BLaER1 treated with 17β-estradiol and CSF1 and Interleukin-3, amounts not matched to agents 10 nM and 100 nM (cell line): ENCODE measurements around the gene ATF5.
A peak's percentile ranks its signal among the peaks of the same experiment; 100 is the strongest.

ENCODE experiments used
- H3K27ac ChIP-seq, 11 experiments: shearing (Covaris generic); formaldehyde crosslinking; 2 replicates each; pipeline ENCODE4 v1.8.1; 2022
- H3K27me3 ChIP-seq, 11 experiments: shearing (Covaris generic); formaldehyde crosslinking; 2 replicates each; pipeline ENCODE4 v1.8.1; 2022
- H3K36me3 ChIP-seq, 11 experiments: shearing (Covaris generic); formaldehyde crosslinking; 2 replicates each; pipeline ENCODE4 v1.8.1; 2022
- H3K4me1 ChIP-seq, 10 experiments: shearing (Covaris generic); formaldehyde crosslinking; 2 replicates each; pipeline ENCODE4 v1.8.1; 2022
- H3K4me2 ChIP-seq, 11 experiments: shearing (Covaris generic); formaldehyde crosslinking; 2 replicates each; pipeline ENCODE4 v1.8.1; 2022
- H3K4me3 ChIP-seq, 10 experiments: shearing (Covaris generic); formaldehyde crosslinking; 2 replicates each; pipeline ENCODE4 v1.8.1; 2022
- H3K9ac ChIP-seq, 11 experiments: shearing (Covaris generic); formaldehyde crosslinking; 2 replicates each; pipeline ENCODE4 v1.8.1; 2022
- H3K9me3 ChIP-seq, 11 experiments: shearing (Covaris generic); formaldehyde crosslinking; replicated peaks in 1 of 11; 2 replicates each; pipeline ENCODE4 v1.8.1; 2022
- H4K20me1 ChIP-seq, 11 experiments: shearing (Covaris generic); formaldehyde crosslinking; 2 replicates each; pipeline ENCODE4 v1.8.1; 2022
- Cebpa-rat ChIP-seq, 11 experiments: shearing (Covaris generic); IDR thresholded peaks; 2 replicates each; pipeline ENCODE4 v1.8.1; 2022

Gene ATF5

GRCh38 chr19:49929611-49930482 lies 842 bp downstream of the ATF5 start:
- Histone ChIP-seq H3K4me1 (peaks cover 54 to 68% (median 66%) of the 10 kb centered on the region in 10 experiments), H3K27ac (peak overlapping the region; percentile 95 to 100 (median 98)), H3K36me3 (peaks cover 53 to 68% (median 62%) of the 10 kb centered on the region in 11 experiments)

GRCh38 chr19:49930483-49931011 lies 1.5 kb downstream of the ATF5 start:
- H3K9me3 ChIP-seq, result no peaks in the 10 kb centered on the region; a peak in 1 of 22 replicates
- peak overlapping the region; percentile 30 to 99 (median 92) for H3K4me2 ChIP-seq
- no peak for TF ChIP-seq Cebpa-rat (IDR thresholded peaks at IDR 0.05)
- no peaks in the 10 kb centered on the region for H3K27me3 ChIP-seq
- peaks cover 47 to 61% (median 59%) of the 10 kb centered on the region in 10 experiments for H3K4me1 ChIP-seq
- peak overlapping the region in 5 of 11 experiments; percentile 42 to 99 (median 60); a peak in 8 of 22 replicates for H3K9ac ChIP-seq
- H4K20me1 ChIP-seq, result peaks cover 28 to 78% (median 48%) of the 10 kb centered on the region in 11 experiments; a peak in 21 of 22 replicates
- peak overlapping the region; percentile 75 to 98 (median 84) for H3K4me3 ChIP-seq
- peak overlapping the region in 10 of 11 experiments; percentile 23 to 100 (median 98); a peak in 15 of 22 replicates for H3K27ac ChIP-seq
- H3K36me3 ChIP-seq, result peaks cover 47 to 61% (median 55%) of the 10 kb centered on the region in 11 experiments

More at GRCh38 chr19:49929611-49930482, 842 bp downstream of the ATF5 start:
- H4K20me1 ChIP-seq, result peaks cover 35 to 78% (median 55%) of the 10 kb centered on the region in 11 experiments; a peak in 21 of 22 replicates
- H3K9ac ChIP-seq, result peak overlapping the region; percentile 93 to 100 (median 97)
- H3K9me3 ChIP-seq, result no peaks in the 10 kb centered on the region; a peak in 1 of 22 replicates
- H3K27me3 ChIP-seq, result no peaks in the 10 kb centered on the region
- peak overlapping the region; percentile 89 to 99 (median 95) for H3K4me2 ChIP-seq
- H3K4me3 ChIP-seq, result peak overlapping the region; percentile 75 to 98 (median 84)
- TF ChIP-seq Cebpa-rat (IDR thresholded peaks at IDR 0.05), result no peak

- H3K4me2 ChIP-seq, result peak overlapping the region; percentile 14 to 99 (median 92); a peak in 16 of 22 replicates
- H3K36me3 ChIP-seq, result peaks cover 39 to 52% (median 47%) of the 10 kb centered on the region in 11 experiments
- peak overlapping the region in 3 of 10 experiments; percentile 75 to 95 (median 90); a peak in 4 of 20 replicates for H3K4me3 ChIP-seq
- TF ChIP-seq Cebpa-rat (IDR thresholded peaks at IDR 0.05), result no peak
- peaks cover 19 to 78% (median 44%) of the 10 kb centered on the region in 11 experiments; a peak in 21 of 22 replicates for H4K20me1 ChIP-seq
- no peak overlapping the region for H3K9ac ChIP-seq
- no peaks in the 10 kb centered on the region for H3K27me3 ChIP-seq
- peaks cover 40 to 53% (median 49%) of the 10 kb centered on the region in 10 experiments for H3K4me1 ChIP-seq
- H3K9me3 ChIP-seq, result no peaks in the 10 kb centered on the region; a peak in 1 of 22 replicates
- 0 out of 22 replicates have a peak overlapping the region, but pooled peaks of 1 of the 11 experiments have one; percentile 98 for H3K27ac ChIP-seq
Observed at GRCh38 chr19:49931293-49932040, 2.5 kb downstream of the ATF5 start.

GRCh38 chr19:49932041-49932451 lies 3.0 kb downstream of the ATF5 start:
- 0 out of 20 replicates have a peak overlapping the region, but pooled peaks of 1 of the 10 experiments have one; percentile 32 for H3K4me3 ChIP-seq
- no peak overlapping the region for H3K27ac ChIP-seq
- peaks cover 34 to 53% (median 44%) of the 10 kb centered on the region in 10 experiments for H3K4me1 ChIP-seq
- H3K9me3 ChIP-seq, result no peaks in the 10 kb centered on the region; a peak in 1 of 22 replicates
- H3K36me3 ChIP-seq, result peaks cover 34 to 46% (median 41%) of the 10 kb centered on the region in 11 experiments
- no peak overlapping the region for H3K9ac ChIP-seq
- TF ChIP-seq Cebpa-rat (IDR thresholded peaks at IDR 0.05), result no peak
- peaks cover 13 to 78% (median 47%) of the 10 kb centered on the region in 11 experiments; a peak in 21 of 22 replicates for H4K20me1 ChIP-seq
- peak overlapping the region in 10 of 11 experiments; percentile 6 to 95 (median 84); a peak in 17 of 22 replicates for H3K4me2 ChIP-seq
- no peaks in the 10 kb centered on the region for H3K27me3 ChIP-seq

GRCh38 chr19:49932731-49933131 lies 3.7 kb downstream of the ATF5 start:
- Histone ChIP-seq H3K27me3 (no peaks in the 10 kb centered on the region), H3K4me2 (peak overlapping the region; percentile 13 to 68 (median 49); a peak in 18 of 22 replicates), H3K9me3 (no peaks in the 10 kb centered on the region; a peak in 1 of 22 replicates), H3K36me3 (peaks cover 27 to 39% (median 35%) of the 10 kb centered on the region in 11 experiments), H3K4me3 (no peak overlapping the region), H3K9ac (no peak overlapping the region; a peak in 2 of 22 replicates), H3K27ac (no peak overlapping the region), H4K20me1 (peaks cover 6 to 76% (median 46%) of the 10 kb centered on the region in 11 experiments; a peak in 21 of 22 replicates), H3K4me1 (peaks cover 32 to 53% (median 40%) of the 10 kb centered on the region in 10 experiments)
- TF ChIP-seq Cebpa-rat (IDR thresholded peaks at IDR 0.05), result no peak

GRCh38 chr19:49933643-49934042 lies 4.6 kb downstream of the ATF5 start:
- H3K4me2 ChIP-seq, result peak overlapping the region in 3 of 11 experiments; percentile 62 to 68 (median 65); a peak in 2 of 22 replicates
- peaks cover 24 to 36% (median 31%) of the 10 kb centered on the region in 11 experiments for H3K36me3 ChIP-seq
- H3K4me1 ChIP-seq, result peaks cover 27 to 53% (median 38%) of the 10 kb centered on the region in 10 experiments
- H3K27me3 ChIP-seq, result no peaks in the 10 kb centered on the region
- peaks cover 0 to 77% (median 39%) of the 10 kb centered on the region in 11 experiments; a peak in 17 of 22 replicates for H4K20me1 ChIP-seq
- no peak overlapping the region for H3K27ac ChIP-seq
- H3K9me3 ChIP-seq, result no peaks in the 10 kb centered on the region; a peak in 1 of 22 replicates
- TF ChIP-seq Cebpa-rat (IDR thresholded peaks at IDR 0.05), result no peak
- no peak overlapping the region for H3K4me3 ChIP-seq
- no peak overlapping the region for H3K9ac ChIP-seq

GRCh38 chr19:49936549-49936948 lies 7.5 kb downstream of the ATF5 start:
- H3K27ac ChIP-seq, result no peak overlapping the region
- TF ChIP-seq Cebpa-rat (IDR thresholded peaks at IDR 0.05), result no peak
- no peak overlapping the region for H3K9ac ChIP-seq

More at GRCh38 chr19:49936549-49936948, 7.5 kb downstream of the ATF5 start:
- H3K4me2 ChIP-seq, result peak overlapping the region in 1 of 11 experiments; percentile 89; a peak in 1 of 22 replicates
- H4K20me1 ChIP-seq, result peaks cover 0 to 76% (median 29%) of the 10 kb centered on the region in 11 experiments; a peak in 15 of 22 replicates
- peaks cover 12 to 38% (median 23%) of the 10 kb centered on the region in 10 experiments; a peak in 19 of 20 replicates for H3K4me1 ChIP-seq
- peaks cover 13 to 22% (median 19%) of the 10 kb centered on the region in 11 experiments for H3K36me3 ChIP-seq
- H3K4me3 ChIP-seq, result no peak overlapping the region
- H3K9me3 ChIP-seq, result no peaks in the 10 kb centered on the region
- H3K27me3 ChIP-seq, result no peaks in the 10 kb centered on the region
